ENCODE measurements around the gene SUMO3. TPM values are rescaled to one million over a fixed set of nuclear protein-coding genes. Genes with fewer than 3 reads are reported as not detected.
A peak's percentile ranks its signal among the peaks of the same experiment; 100 is the strongest.

Gene SUMO3
- total and polyA plus RNA-seq, 4 donors: 66.8 to 159 (median 112) TPM

- H3K4me3 ChIP-seq (ENCODE audit: low read depth, low read length): no peak overlapping the region
- WGBS (ENCODE audit: insufficient coverage): 95% methylated on average over 4 of the region's 11 CpGs
- no peaks in the 10 kb centered on the region for H3K9me3 ChIP-seq (ENCODE audit: control insufficient read depth, insufficient read depth, low read length)
- peaks cover 10% of the 10 kb centered on the region for H3K36me3 ChIP-seq (ENCODE audit: control insufficient read depth, insufficient read depth, low read length)
- no peak overlapping the region for H3K27ac ChIP-seq (ENCODE audit: low read depth, low read length)
- no peak for DNase-seq (ENCODE audit: low read depth in 4 of 6, low spot score in 6 of 6)
- no peaks in the 10 kb centered on the region for H3K27me3 ChIP-seq (ENCODE audit: control insufficient read depth, insufficient read depth, low read length)
- H3K4me1 ChIP-seq (ENCODE audit: control insufficient read depth, insufficient read depth, low read length): peaks cover 4% of the 10 kb centered on the region
Observed at GRCh38 chr21:44795342-44795741, 22.5 kb downstream of the SUMO3 start.

- Histone ChIP-seq H3K4me3 (ENCODE audit: low read depth, low read length) (no peak overlapping the region), H3K9me3 (ENCODE audit: control insufficient read depth, insufficient read depth, low read length) (no peaks in the 10 kb centered on the region), H3K36me3 (ENCODE audit: control insufficient read depth, insufficient read depth, low read length) (peaks cover 10% of the 10 kb centered on the region), H3K27me3 (ENCODE audit: control insufficient read depth, insufficient read depth, low read length) (no peaks in the 10 kb centered on the region), H3K4me1 (ENCODE audit: control insufficient read depth, insufficient read depth, low read length) (peaks cover 4% of the 10 kb centered on the region), H3K27ac (ENCODE audit: low read depth, low read length) (no peak overlapping the region)
- no peak for DNase-seq (ENCODE audit: low read depth in 4 of 6, low spot score in 6 of 6)
- 100% methylated on average over 1 of the region's 4 CpGs for WGBS (ENCODE audit: insufficient coverage)
Observed at GRCh38 chr21:44793592-44794374, 24.1 kb downstream of the SUMO3 start.

GRCh38 chr21:44792702-44793591 is 24.9 kb downstream of the SUMO3 start:
- Histone ChIP-seq H3K4me1 (ENCODE audit: control insufficient read depth, insufficient read depth, low read length) (peaks cover 4% of the 10 kb centered on the region), H3K36me3 (ENCODE audit: control insufficient read depth, insufficient read depth, low read length) (peaks cover 10% of the 10 kb centered on the region), H3K9me3 (ENCODE audit: control insufficient read depth, insufficient read depth, low read length) (no peaks in the 10 kb centered on the region), H3K27me3 (ENCODE audit: control insufficient read depth, insufficient read depth, low read length) (no peaks in the 10 kb centered on the region), H3K4me3 (ENCODE audit: low read depth, low read length) (no peak overlapping the region), H3K27ac (ENCODE audit: low read depth, low read length) (no peak overlapping the region)
- WGBS (ENCODE audit: insufficient coverage): 15% methylated on average over 5 of the region's 10 CpGs
- DNase-seq (ENCODE audit: low read depth in 4 of 6, low spot score in 6 of 6): peak in 3 of 6 donors; percentile 55 to 91 (median 85)

- WGBS (ENCODE audit: insufficient coverage): 88% methylated on average over 3 of the region's 5 CpGs
- no peak for DNase-seq (ENCODE audit: low read depth in 4 of 6, low spot score in 6 of 6)
- Histone ChIP-seq H3K27me3 (ENCODE audit: control insufficient read depth, insufficient read depth, low read length) (no peaks in the 10 kb centered on the region), H3K9me3 (ENCODE audit: control insufficient read depth, insufficient read depth, low read length) (no peaks in the 10 kb centered on the region), H3K27ac (ENCODE audit: low read depth, low read length) (no peak overlapping the region), H3K36me3 (ENCODE audit: control insufficient read depth, insufficient read depth, low read length) (peaks cover 8% of the 10 kb centered on the region), H3K4me3 (ENCODE audit: low read depth, low read length) (no peak overlapping the region), H3K4me1 (ENCODE audit: control insufficient read depth, insufficient read depth, low read length) (peaks cover 4% of the 10 kb centered on the region)
Observed at GRCh38 chr21:44791993-44792392, 25.9 kb downstream of the SUMO3 start.

- Histone ChIP-seq H3K4me1 (ENCODE audit: control insufficient read depth, insufficient read depth, low read length) (peaks cover 4% of the 10 kb centered on the region), H3K36me3 (ENCODE audit: control insufficient read depth, insufficient read depth, low read length) (peaks cover 10% of the 10 kb centered on the region), H3K27me3 (ENCODE audit: control insufficient read depth, insufficient read depth, low read length) (no peaks in the 10 kb centered on the region), H3K27ac (ENCODE audit: low read depth, low read length) (no peak overlapping the region), H3K4me3 (ENCODE audit: low read depth, low read length) (no peak overlapping the region), H3K9me3 (ENCODE audit: control insufficient read depth, insufficient read depth, low read length) (no peaks in the 10 kb centered on the region)
- DNase-seq (ENCODE audit: low read depth in 4 of 6, low spot score in 6 of 6): no peak
- 92% methylated on average over 4 of the region's 5 CpGs for WGBS (ENCODE audit: insufficient coverage)
Observed at GRCh38 chr21:44791246-44791645, 26.6 kb downstream of the SUMO3 start.

GRCh38 chr21:44790368-44790767 is 27.5 kb downstream of the SUMO3 start:
- Histone ChIP-seq H3K9me3 (ENCODE audit: control insufficient read depth, insufficient read depth, low read length) (no peaks in the 10 kb centered on the region), H3K27me3 (ENCODE audit: control insufficient read depth, insufficient read depth, low read length) (no peaks in the 10 kb centered on the region), H3K4me1 (ENCODE audit: control insufficient read depth, insufficient read depth, low read length) (peaks cover 9% of the 10 kb centered on the region), H3K4me3 (ENCODE audit: low read depth, low read length) (no peak overlapping the region), H3K36me3 (ENCODE audit: control insufficient read depth, insufficient read depth, low read length) (peaks cover 13% of the 10 kb centered on the region), H3K27ac (ENCODE audit: low read depth, low read length) (no peak overlapping the region)
- no CpG with 5 or more reads among the region's 3 CpGs for WGBS (ENCODE audit: insufficient coverage)
- DNase-seq (ENCODE audit: low read depth in 4 of 6, low spot score in 6 of 6): no peak

GRCh38 chr21:44789880-44790279 is 28.0 kb downstream of the SUMO3 start:
- no CpG with 5 or more reads among the region's 1 CpG for WGBS (ENCODE audit: insufficient coverage)
- peaks cover 9% of the 10 kb centered on the region for H3K4me1 ChIP-seq (ENCODE audit: control insufficient read depth, insufficient read depth, low read length)
- H3K36me3 ChIP-seq (ENCODE audit: control insufficient read depth, insufficient read depth, low read length): peaks cover 16% of the 10 kb centered on the region
- H3K9me3 ChIP-seq (ENCODE audit: control insufficient read depth, insufficient read depth, low read length): no peaks in the 10 kb centered on the region
- peak in 1 of 6 donors; percentile 23 for DNase-seq (ENCODE audit: low read depth in 4 of 6, low spot score in 6 of 6)
- no peaks in the 10 kb centered on the region for H3K27me3 ChIP-seq (ENCODE audit: control insufficient read depth, insufficient read depth, low read length)
- no peak overlapping the region for H3K27ac ChIP-seq (ENCODE audit: low read depth, low read length)
- no peak overlapping the region for H3K4me3 ChIP-seq (ENCODE audit: low read depth, low read length)

- peaks cover 23% of the 10 kb centered on the region for H3K36me3 ChIP-seq (ENCODE audit: control insufficient read depth, insufficient read depth, low read length)
- H3K27me3 ChIP-seq (ENCODE audit: control insufficient read depth, insufficient read depth, low read length): no peaks in the 10 kb centered on the region
- DNase-seq (ENCODE audit: low read depth in 4 of 6, low spot score in 6 of 6): peak in 2 of 6 donors; percentile 62 to 81
- H3K9me3 ChIP-seq (ENCODE audit: control insufficient read depth, insufficient read depth, low read length): no peaks in the 10 kb centered on the region
- H3K4me1 ChIP-seq (ENCODE audit: control insufficient read depth, insufficient read depth, low read length): peaks cover 5% of the 10 kb centered on the region
- no peak overlapping the region for H3K4me3 ChIP-seq (ENCODE audit: low read depth, low read length)
- WGBS (ENCODE audit: insufficient coverage): 36% methylated on average over 9 of the region's 13 CpGs
- no peak overlapping the region for H3K27ac ChIP-seq (ENCODE audit: low read depth, low read length)
Observed at GRCh38 chr21:44785620-44786335, 32.1 kb downstream of the SUMO3 start.

- H3K9me3 ChIP-seq (ENCODE audit: control insufficient read depth, insufficient read depth, low read length): no peaks in the 10 kb centered on the region
- peaks cover 26% of the 10 kb centered on the region for H3K36me3 ChIP-seq (ENCODE audit: control insufficient read depth, insufficient read depth, low read length)
- H3K4me3 ChIP-seq (ENCODE audit: low read depth, low read length): no peak overlapping the region
- DNase-seq (ENCODE audit: low read depth in 4 of 6, low spot score in 6 of 6): no peak
- no peak overlapping the region for H3K27ac ChIP-seq (ENCODE audit: low read depth, low read length)
- WGBS (ENCODE audit: insufficient coverage): over 99% methylated on average over 6 of the region's 6 CpGs
- H3K4me1 ChIP-seq (ENCODE audit: control insufficient read depth, insufficient read depth, low read length): peaks cover 5% of the 10 kb centered on the region
- H3K27me3 ChIP-seq (ENCODE audit: control insufficient read depth, insufficient read depth, low read length): no peaks in the 10 kb centered on the region
Observed at GRCh38 chr21:44784810-44785209, 33.1 kb downstream of the SUMO3 start.
